HG02973 (cell line): ENCODE results near the gene AMBRA1.

Experiments
- ATAC-seq: cut with Tn5 transposase; IDR thresholded peaks from one replicate; pipeline ENCODE4 v1.9.1; 2021; ENCODE audit warnings: moderate library complexity; ENCODE audit not compliant: unreplicated experiment

AMBRA1 gene

GRCh38 chr11:46445920-46446771 lies 147.7 kb downstream of the AMBRA1 start:
- ATAC-seq, result no peak

- no peak for ATAC-seq
Measured at GRCh38 chr11:46445192-46445919, 148.5 kb downstream of the AMBRA1 start.

GRCh38 chr11:46444305-46444704 lies 149.5 kb downstream of the AMBRA1 start:
- no peak for ATAC-seq

- ATAC-seq, result no peak
Measured at GRCh38 chr11:46438211-46438610, 155.6 kb downstream of the AMBRA1 start.

GRCh38 chr11:46437122-46437689 lies 156.6 kb downstream of the AMBRA1 start:
- no peak for ATAC-seq

- ATAC-seq, result no peak
Measured at GRCh38 chr11:46436113-46436512, 157.7 kb downstream of the AMBRA1 start.

- no peak for ATAC-seq
Measured at GRCh38 chr11:46435679-46436078, 158.1 kb downstream of the AMBRA1 start.

- no peak for ATAC-seq
Measured at GRCh38 chr11:46431211-46431610, 162.6 kb downstream of the AMBRA1 start.

GRCh38 chr11:46429717-46430116 lies 164.1 kb downstream of the AMBRA1 start:
- no peak for ATAC-seq

GRCh38 chr11:46427364-46427763 lies 166.5 kb downstream of the AMBRA1 start:
- ATAC-seq, result no peak

- ATAC-seq, result no peak
Measured at GRCh38 chr11:46426233-46426991, 167.4 kb downstream of the AMBRA1 start.

GRCh38 chr11:46422588-46422987 lies 171.2 kb downstream of the AMBRA1 start:
- no peak for ATAC-seq

- ATAC-seq, result no peak
Measured at GRCh38 chr11:46421257-46421880, 172.5 kb downstream of the AMBRA1 start.

GRCh38 chr11:46420513-46420912 lies 173.3 kb downstream of the AMBRA1 start:
- no peak for ATAC-seq

- ATAC-seq, result no peak
Measured at GRCh38 chr11:46418751-46419150, 175.1 kb downstream of the AMBRA1 start.

- no peak for ATAC-seq
Measured at GRCh38 chr11:46417711-46418110, 176.1 kb downstream of the AMBRA1 start.

GRCh38 chr11:46414879-46415278 lies 178.9 kb downstream of the AMBRA1 start:
- ATAC-seq, result no peak

- no peak for ATAC-seq
Measured at GRCh38 chr11:46414466-46414796, 179.4 kb downstream of the AMBRA1 start.

- ATAC-seq, result no peak
Measured at GRCh38 chr11:46413760-46414465, 179.9 kb downstream of the AMBRA1 start.

GRCh38 chr11:46410021-46410420 lies 183.8 kb downstream of the AMBRA1 start:
- no peak for ATAC-seq
